Measurements from ENCODE around the gene SNAPC1. TPM values are rescaled to one million over a fixed set of nuclear protein-coding genes. Genes with fewer than 3 reads are reported as not detected.

The SNAPC1 gene
- total and polyA plus RNA-seq, 9 of the 15 experiments (the other 6 are each of a cell fraction or from before 2014, with no cell fraction given): 3.7 to 9.0 (median 7.9) TPM

GRCh38 chr14:61726778-61727658 is 35.2 kb upstream of the SNAPC1 start:
- BruUV-seq (replicated peaks): no TSS peak
- in situ Hi-C loops (cut with MboI) (no loop called here), intact Hi-C loops (cut with micrococcal nuclease) (loop anchor here (5.0 kb wide), 1 partner anchor 250 kb away; no protein-coding TSS in a partner anchor)
- no peak overlapping the region for H2AFZ ChIP-seq (ENCODE audit: low read depth, low read length)
- ATAC-seq: no peak
- CTCF ChIA-PET (ENCODE audit: low intra/inter-chr PET ratio): no interaction called here
- DNase-seq (ENCODE audit: extremely low read depth in 1 of 4, low spot score in 3 of 4): no peak
- no peak overlapping the region for H3K4me2 ChIP-seq (ENCODE audit: insufficient read depth, low read length)
- H3K4me1 ChIP-seq (replicated peaks in 1 of 2; ENCODE audit: control insufficient read depth in 2 of 2, insufficient read depth in 2 of 2, low read length in 2 of 2): no peaks in the 10 kb centered on the region
- POLR2A ChIA-PET: no interaction called here
- H3K36me3 ChIP-seq (ENCODE audit: control insufficient read depth, insufficient read depth, low read length): peaks cover 81% of the 10 kb centered on the region; the same call in 2 of the 3 replicates
- H3K9me3 ChIP-seq (replicated peaks; ENCODE audit: control insufficient read depth, insufficient read depth, low read depth, low read length): no peaks in the 10 kb centered on the region
- no peak overlapping the region for H3K9ac ChIP-seq (ENCODE audit: insufficient read depth in 1 of 2, low read depth in 2 of 2, low read length in 2 of 2)
- 89% methylated on average over 7 of the region's 7 CpGs for WGBS (ENCODE audit: insufficient coverage, low coverage, missing lambda C conversion rate)
- H3K27ac ChIP-seq (ENCODE audit: extremely low read depth, low read depth, low read length): no peak overlapping the region
- H3K27me3 ChIP-seq (ENCODE audit: control insufficient read depth in 2 of 2, insufficient read depth in 2 of 2, low read length in 2 of 2): no peaks in the 10 kb centered on the region
- H3K9me1 ChIP-seq (ENCODE audit: control insufficient read depth, insufficient read depth, low read length): no peaks in the 10 kb centered on the region
- no peaks in the 10 kb centered on the region for H4K20me1 ChIP-seq (replicated peaks; ENCODE audit: control insufficient read depth, insufficient read depth, low read length)
- FAIRE-seq: no peak
- H3K79me2 ChIP-seq (ENCODE audit: control insufficient read depth, insufficient read depth, low read length): no peaks in the 10 kb centered on the region; the same call in 2 of the 3 replicates
- no peak overlapping the region for H3K4me3 ChIP-seq
- TF ChIP-seq MBD2 (IDR thresholded peaks at IDR 0.05; ENCODE audit: borderline replicate concordance, low read depth) (no peak), SNAPC5 (CRISPR knock-in tag; IDR thresholded peaks at IDR 0.05) (no peak), NRF1 (conservative IDR thresholded peaks at IDR 0.05 in 1 of 2, IDR thresholded peaks at IDR 0.05 in 1 of 2) (no peak), ZNF764 (CRISPR knock-in tag; IDR thresholded peaks at IDR 0.05; ENCODE audit: low read depth) (no peak), KAT8 (IDR thresholded peaks at IDR 0.05; ENCODE audit: low read depth) (no peak), ZNF766 (CRISPR knock-in tag; conservative IDR thresholded peaks at IDR 0.05) (no peak)
- TF ChIP-seq, protein P1, sequence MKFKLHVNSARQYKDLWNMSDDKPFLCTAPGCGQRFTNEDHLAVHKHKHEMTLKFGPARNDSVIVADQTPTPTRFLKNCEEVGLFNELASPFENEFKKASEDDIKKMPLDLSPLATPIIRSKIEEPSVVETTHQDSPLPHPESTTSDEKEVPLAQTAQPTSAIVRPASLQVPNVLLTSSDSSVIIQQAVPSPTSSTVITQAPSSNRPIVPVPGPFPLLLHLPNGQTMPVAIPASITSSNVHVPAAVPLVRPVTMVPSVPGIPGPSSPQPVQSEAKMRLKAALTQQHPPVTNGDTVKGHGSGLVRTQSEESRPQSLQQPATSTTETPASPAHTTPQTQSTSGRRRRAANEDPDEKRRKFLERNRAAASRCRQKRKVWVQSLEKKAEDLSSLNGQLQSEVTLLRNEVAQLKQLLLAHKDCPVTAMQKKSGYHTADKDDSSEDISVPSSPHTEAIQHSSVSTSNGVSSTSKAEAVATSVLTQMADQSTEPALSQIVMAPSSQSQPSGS (CRISPR knock-in tag; IDR thresholded peaks at IDR 0.05): no peak
- TF ChIP-seq, protein P2, sequence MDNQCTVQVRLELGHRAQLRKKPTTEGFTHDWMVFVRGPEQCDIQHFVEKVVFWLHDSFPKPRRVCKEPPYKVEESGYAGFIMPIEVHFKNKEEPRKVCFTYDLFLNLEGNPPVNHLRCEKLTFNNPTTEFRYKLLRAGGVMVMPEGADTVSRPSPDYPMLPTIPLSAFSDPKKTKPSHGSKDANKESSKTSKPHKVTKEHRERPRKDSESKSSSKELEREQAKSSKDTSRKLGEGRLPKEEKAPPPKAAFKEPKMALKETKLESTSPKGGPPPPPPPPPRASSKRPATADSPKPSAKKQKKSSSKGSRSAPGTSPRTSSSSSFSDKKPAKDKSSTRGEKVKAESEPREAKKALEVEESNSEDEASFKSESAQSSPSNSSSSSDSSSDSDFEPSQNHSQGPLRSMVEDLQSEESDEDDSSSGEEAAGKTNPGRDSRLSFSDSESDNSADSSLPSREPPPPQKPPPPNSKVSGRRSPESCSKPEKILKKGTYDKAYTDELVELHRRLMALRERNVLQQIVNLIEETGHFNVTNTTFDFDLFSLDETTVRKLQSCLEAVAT (IDR thresholded peaks at IDR 0.05): no peak

Measured in K562 (cell line).